TTC549 (cell line): ENCODE results near the gene AFDN.

Source experiments
- FAIRE-seq: peaks from 2 replicates; lab custom pipeline; 2012; peaks lifted over from hg19 to GRCh38; lab: Jason Lieb, UNC

AFDN gene

DNA sequence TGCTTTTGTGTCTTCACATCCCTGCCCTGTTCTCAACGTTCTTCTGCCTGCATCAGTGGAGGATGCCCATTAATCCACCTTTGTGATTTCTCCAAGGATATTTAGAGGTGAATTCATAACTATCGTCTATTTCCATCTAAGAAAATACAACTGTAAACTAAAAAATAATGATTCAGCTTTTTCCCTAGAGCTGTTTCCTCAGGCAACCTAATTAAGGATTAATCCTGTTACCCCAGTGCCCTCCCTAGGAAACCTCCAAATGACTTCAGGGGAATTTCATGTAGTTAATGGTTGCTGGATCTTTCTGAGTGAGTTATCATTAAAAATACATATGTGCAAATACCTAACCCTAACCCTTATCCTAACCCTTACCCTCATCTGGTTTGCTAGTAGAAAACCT is 14.6 kb upstream of the AFDN start:
- FAIRE-seq: no peak

DNA sequence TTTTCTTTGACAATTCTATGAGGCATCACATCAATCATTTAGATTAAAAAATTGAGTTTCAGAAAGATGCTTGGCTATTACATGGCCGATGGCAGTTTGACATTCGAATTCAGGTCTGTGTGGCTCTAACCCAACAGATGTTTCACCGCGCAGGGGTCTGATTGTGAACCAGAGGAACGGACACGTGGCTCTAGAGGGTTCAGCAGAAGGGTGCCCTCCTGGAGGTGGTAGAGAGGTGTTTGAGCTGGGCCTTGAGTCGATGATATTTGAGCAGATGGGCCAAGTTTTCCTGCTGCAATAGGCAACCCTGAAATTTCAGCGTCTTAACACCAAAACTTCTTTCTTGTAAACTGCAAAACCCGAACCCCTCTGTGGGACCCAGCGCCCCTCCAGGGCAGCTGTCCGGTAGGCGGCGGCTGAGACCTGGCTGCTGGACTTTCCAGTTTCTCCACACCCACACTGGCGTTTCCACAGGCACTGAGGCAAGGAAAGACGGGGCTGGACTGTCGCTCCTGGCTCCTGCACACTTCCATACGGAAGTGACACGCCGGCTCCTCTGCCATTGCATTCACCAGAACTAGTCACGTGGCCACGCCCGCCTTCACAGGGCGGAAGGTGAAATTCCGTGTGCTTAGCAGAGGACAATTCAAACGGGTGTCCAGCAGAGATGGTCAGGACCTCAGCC is 11.3 kb upstream of the AFDN start:
- FAIRE-seq: no peak

GRCh38 chr6:167817016-167817415 is 9.7 kb upstream of the AFDN start:
- no peak for FAIRE-seq

DNA sequence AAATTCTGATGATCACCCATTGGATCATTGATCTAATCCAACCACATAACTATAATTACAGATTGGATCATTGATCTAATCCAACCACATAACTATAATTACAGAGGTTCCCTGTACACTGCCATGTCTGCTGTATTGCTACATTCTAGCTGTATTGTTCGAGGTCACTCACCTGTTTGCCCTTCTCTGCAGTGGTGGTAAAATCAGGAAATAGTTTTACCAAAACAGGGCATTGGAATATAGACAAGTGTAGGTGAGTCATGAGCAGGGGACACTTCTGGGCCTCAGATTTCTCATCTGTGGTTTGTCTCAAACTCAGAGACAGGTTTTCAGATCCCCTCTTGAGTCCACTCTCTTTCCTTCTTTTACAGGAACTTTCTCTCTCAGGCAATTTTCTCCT is 9.0 kb upstream of the AFDN start:
- FAIRE-seq: no peak

DNA sequence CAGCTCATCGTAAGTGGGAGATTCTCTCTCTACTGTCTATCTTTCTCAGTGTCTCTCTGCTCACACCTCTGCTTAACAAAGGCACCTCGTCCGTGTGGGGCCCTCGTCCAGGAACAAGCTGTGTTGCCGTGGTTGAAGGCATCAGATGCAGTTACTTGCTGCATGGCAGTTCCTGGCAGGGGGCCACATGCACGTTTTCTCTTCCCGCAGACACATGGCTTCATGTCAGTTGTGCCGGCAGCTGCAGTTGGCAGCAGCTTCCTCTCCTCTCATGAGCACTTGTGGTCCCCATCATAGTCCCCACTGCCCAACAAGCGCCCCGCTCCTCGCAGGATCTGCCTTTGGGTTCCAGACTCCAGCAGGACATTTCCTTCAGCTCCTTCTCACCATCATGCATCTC is 7.1 kb upstream of the AFDN start:
- FAIRE-seq: no peak

- FAIRE-seq: no peak
Measured at GRCh38 chr6:167820681-167821080, 6.0 kb upstream of the AFDN start.

DNA sequence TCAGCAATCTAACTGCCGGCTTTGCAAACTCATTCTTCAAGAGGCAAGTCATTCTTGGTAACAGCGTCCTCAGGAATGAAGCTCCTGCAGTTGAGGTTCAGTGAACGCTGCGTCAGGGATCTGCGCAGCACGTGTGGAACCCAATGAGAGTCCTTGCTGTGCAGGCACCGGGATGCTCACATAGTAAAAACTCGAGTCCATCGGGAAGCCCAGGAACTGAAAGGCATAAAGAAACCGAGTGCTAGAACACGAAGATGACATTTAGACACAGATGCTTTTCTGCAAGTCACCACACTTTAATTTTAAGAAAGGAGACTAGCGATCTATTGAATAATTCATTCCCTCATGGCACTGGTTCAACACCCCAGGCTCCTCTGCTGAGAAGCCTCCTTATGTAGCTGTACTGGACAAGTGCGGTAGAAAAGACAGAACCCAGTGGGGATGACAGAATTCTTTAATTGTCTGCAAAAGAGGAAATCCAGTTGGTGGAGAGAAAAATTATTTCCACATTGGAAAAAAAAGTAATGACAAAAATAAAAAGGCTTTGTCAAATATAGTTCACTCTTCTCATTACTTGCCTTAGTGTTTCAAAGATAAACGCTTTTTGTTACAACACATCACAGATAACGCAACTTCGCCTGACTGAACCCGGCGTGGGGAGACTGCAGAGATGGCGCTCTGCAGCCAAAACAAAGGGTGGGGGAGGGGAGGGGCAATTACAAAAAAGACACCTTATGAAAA is 1.9 kb upstream of the AFDN start:
- no peak for FAIRE-seq

DNA sequence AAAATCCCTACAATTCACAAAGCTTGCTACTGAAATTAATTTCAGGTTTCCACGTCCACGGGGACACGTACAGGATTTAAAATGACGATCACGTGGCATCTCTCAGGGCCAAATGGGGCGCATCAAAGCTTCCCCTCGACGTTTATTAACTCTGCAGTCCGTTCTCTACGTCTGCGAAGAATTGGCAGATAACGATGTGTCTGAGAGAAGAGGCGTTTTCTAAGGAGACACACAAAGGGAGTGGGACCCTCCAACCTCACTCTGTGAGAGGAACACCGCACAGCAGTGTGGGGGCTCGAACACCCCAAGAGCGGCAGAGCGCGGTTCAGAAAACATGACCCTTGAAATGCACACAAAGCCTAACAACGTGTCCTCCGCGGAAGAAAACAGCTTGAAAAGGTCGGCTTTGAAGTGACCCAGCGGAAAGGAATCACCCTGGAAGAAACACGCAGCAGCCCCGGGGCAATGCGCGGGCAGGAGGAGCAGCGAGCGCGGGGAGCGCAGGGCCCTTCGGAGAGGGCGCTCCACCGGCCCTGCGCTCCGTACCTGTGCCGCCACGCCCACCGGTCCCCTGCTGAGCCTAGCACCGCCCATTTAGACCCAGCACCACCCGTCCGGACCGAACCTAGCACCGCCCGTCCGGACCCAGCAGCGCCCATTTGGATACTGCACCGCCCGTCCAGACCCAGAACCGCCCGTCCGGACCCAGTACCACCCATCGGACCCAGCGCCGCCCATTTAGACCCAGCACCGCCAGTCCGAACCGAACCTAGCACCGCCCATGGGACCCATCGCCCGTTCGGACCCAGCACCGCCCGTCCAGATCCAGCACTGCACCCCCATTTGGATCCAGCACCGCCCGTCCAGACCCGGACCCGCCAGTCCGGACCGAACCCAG is 1.1 kb upstream of the AFDN start:
- no peak for FAIRE-seq

GRCh38 chr6:167826230-167826895 is 348 bp upstream of the AFDN start:
- no peak for FAIRE-seq

DNA sequence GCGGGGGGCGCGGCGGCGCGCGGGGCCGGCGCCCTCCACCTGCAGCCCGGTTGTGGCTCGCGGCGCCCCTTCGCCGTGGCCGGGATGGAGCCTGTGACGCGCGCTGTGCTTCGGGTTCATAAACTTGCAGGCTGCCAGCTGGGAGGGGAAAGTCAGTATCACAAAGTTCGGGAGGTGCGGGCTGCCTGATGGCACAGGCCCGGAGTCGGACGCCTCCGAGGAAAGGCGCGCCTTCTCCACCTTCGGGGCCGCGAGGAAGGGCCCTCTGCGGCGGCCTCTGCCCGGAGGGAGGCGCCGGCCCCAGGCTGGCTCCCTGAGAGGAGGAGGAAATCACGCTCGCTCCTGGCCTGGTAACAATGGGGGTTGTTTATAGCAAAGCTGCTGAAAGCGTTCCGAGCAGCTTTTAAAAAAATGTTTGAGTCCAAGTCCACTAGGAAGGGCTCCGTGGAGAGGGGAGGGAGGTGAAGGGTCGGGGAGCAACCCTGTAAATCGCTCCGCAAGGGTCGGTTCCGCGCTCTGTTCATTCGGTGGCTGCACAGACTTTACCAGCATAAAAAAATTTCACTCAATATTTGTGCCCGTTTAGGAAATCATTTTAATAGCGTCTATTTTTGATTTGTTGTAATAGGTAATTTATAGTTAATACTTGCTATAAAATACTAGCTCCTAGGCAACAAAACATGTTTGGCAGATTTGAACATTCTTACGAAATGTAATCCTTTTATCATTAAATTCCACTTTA is 1.0 kb downstream of the AFDN start:
- FAIRE-seq: no peak

GRCh38 chr6:167828325-167828956 is 1.7 kb downstream of the AFDN start:
- no peak for FAIRE-seq

DNA sequence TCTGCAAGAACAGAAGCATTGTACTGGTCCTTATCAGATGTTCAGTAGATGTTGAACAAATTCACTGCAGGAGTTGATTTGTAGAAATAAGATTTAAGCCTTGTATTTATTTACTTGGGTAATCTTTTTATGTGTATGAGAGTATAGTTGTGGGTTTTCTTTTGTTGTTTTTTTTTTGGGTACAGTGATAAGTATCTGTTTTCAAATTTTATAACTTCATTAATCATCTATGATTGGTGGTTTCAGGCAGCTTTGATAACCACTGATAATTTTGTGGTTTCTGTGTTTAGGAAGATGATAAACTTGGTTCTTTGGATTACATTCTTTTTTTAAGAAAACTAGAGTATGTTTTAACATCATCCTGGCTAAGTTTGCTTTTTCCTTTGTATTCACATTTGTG is 2.8 kb downstream of the AFDN start:
- no peak for FAIRE-seq

- FAIRE-seq: no peak
Measured at GRCh38 chr6:167831281-167831828, 4.6 kb downstream of the AFDN start.

GRCh38 chr6:167832497-167833395 is 6.0 kb downstream of the AFDN start:
- no peak for FAIRE-seq

DNA sequence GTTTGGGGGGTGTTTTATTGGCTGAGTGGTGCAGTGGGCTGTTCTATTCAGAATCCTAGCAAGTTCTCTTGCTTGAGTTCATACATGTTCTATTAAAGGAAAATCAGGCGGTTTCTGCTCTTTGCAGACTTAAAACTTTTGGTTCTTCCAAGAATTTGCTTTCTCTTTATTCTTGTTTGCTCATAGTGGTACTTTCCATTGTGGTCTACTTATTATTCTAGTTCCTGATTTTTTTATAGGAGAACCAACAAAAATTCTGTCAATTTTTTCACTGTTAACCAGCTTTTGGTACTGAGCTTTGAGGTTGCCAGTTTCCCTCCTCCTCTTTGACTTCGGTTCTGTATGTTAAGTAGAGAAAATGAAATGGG is 6.7 kb downstream of the AFDN start:
- FAIRE-seq: no peak

GRCh38 chr6:167835260-167835659 is 8.5 kb downstream of the AFDN start:
- no peak for FAIRE-seq

- no peak for FAIRE-seq
Measured at GRCh38 chr6:167836721-167837120, 10.0 kb downstream of the AFDN start.

GRCh38 chr6:167838207-167838748 is 11.6 kb downstream of the AFDN start:
- no peak for FAIRE-seq

DNA sequence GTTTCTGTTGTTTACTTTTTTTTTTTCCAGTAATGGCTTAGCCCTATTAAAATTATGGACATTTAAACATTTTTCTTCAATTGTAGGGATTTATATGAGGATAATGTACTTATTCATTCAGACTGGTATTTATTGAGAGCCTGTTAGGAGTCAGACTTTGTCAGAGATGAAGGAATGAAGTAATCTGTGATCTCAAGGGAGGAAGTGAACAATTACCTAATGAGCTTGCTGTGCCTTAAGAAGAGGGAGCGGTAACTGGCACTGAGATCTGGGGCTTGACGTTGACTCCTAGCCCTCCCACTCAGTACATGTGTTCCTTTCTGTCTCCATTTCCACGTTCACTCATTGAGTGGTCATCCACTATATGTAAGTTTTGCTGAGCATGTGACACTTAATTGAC is 12.6 kb downstream of the AFDN start:
- FAIRE-seq: no peak

DNA sequence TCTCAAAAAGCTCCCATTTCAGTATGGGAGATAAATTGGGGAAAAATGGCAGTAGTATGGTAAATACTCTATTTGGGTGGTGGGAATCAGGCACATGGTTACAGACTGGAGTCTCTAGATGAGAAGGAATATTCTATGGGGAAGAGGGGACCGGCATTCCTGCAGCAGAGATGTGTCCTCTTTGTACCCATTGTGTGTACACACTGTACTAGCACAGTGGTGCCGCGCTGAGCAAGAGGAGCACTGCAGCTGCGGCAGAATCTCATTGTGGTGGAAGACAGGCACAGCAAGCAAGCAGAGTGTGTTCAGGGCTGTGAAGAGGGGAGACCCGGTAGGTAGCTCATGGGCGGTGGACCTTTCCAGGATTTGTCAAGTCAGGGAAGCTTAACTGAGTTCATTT is 13.0 kb downstream of the AFDN start:
- no peak for FAIRE-seq
